Measurements from ENCODE around the gene CCDC85C. TPM values are rescaled to one million over a fixed set of nuclear protein-coding genes. Genes with fewer than 3 reads are reported as not detected.

The CCDC85C gene
- total and polyA plus RNA-seq, 2 of the 8 experiments (the other 6 are each of a cell fraction or from before 2014, with no cell fraction given), result 16.8 to 35.8 TPM

- H3K4me1 ChIP-seq (replicated peaks in 1 of 4; ENCODE audit: control insufficient read depth in 3 of 4, insufficient read depth in 4 of 4, low read length in 3 of 4), result peaks cover 15 to 72% (median 54%) of the 10 kb centered on the region in 4 experiments
- H3K4me3 ChIP-seq (ENCODE audit: extremely low read depth in 1 of 4, insufficient read depth in 2 of 4, low read depth in 3 of 4, low read length in 4 of 4), result no peak overlapping the region
- POLR2A ChIA-PET (ENCODE audit: partially characterized antibody), result interaction anchor here (1.3 kb wide), 1 partner anchor 21 kb away, joined by 3 read pairs; no protein-coding TSS in a partner anchor
- no peak overlapping the region for H3K9ac ChIP-seq (replicated peaks in 1 of 4; ENCODE audit: extremely low read depth in 1 of 4, low read depth in 3 of 4, low read length in 3 of 4)
- no peak overlapping the region; the same call in 1 of the 2 replicates for H3K18ac ChIP-seq (ENCODE audit: extremely low read depth, low read length)
- H2BK20ac ChIP-seq (ENCODE audit: low read length), result no peak overlapping the region; the same call in 1 of the 2 replicates
- H3K23ac ChIP-seq (ENCODE audit: insufficient read length), result no peak overlapping the region
- CTCF ChIA-PET (ENCODE audit: partially characterized antibody), result interaction anchor here (1.0 to 2.7 kb wide), 6 partner anchors 9 to 63 kb away, joined by 3 to 18 read pairs (median 5); no protein-coding TSS in a partner anchor
- no peak overlapping the region for H3K4ac ChIP-seq (replicated peaks; ENCODE audit: insufficient read length, low read depth, low read length)
- H2BK5ac ChIP-seq (ENCODE audit: low read depth, low read length), result peak overlapping the region; percentile 35; the same call in 1 of the 2 replicates
- no peak overlapping the region for H3K56ac ChIP-seq (replicated peaks; ENCODE audit: insufficient read length, low read depth, low read length)
- H3K14ac ChIP-seq (ENCODE audit: insufficient read length), result peak overlapping the region; percentile 42
- H2BK15ac ChIP-seq (ENCODE audit: low read length), result peak overlapping the region; percentile 81; the same call in 1 of the 2 replicates
- H3K79me1 ChIP-seq (ENCODE audit: low read depth, low read length), result peaks cover 33% of the 10 kb centered on the region
- DNase-seq (ENCODE audit: low read depth in 1 of 2, low spot score in 2 of 2), result no peak
- no peak overlapping the region for H4K8ac ChIP-seq (ENCODE audit: extremely low read depth, insufficient read depth, low read length)
- H2BK120ac ChIP-seq (replicated peaks; ENCODE audit: low read depth, low read length), result peak overlapping the region; percentile 68
- peaks cover 0 to 72% of the 10 kb centered on the region in 2 experiments; a peak in 3 of 4 replicates for H3K79me2 ChIP-seq (ENCODE audit: control insufficient read depth in 1 of 2, insufficient read depth in 2 of 2, low read length in 2 of 2)
- no peaks in the 10 kb centered on the region for H3K27me3 ChIP-seq (replicated peaks in 1 of 4; ENCODE audit: control insufficient read depth in 3 of 4, extremely low read depth in 1 of 4, insufficient read depth in 3 of 4, low read length in 3 of 4)
- TF ChIP-seq HDAC6 (IDR thresholded peaks at IDR 0.05; ENCODE audit: low read depth, low read length) (no peak), EZH2 (IDR thresholded peaks at IDR 0.05; ENCODE audit: low read depth, low read length, severe bottlenecking) (no peak)
- H2AK5ac ChIP-seq (ENCODE audit: low read depth, low read length), result 0 out of 2 replicates have a peak overlapping the region, but pooled peaks have one; percentile 53
- no peak overlapping the region for H2AFZ ChIP-seq (ENCODE audit: low read length)
- H4K91ac ChIP-seq (replicated peaks; ENCODE audit: insufficient read length, low read length), result peak overlapping the region; percentile 44
- H3K36me3 ChIP-seq (ENCODE audit: control insufficient read depth in 2 of 4, insufficient read depth in 4 of 4, low read length in 3 of 4), result no peaks in the 10 kb centered on the region
- no peak overlapping the region for H3K4me2 ChIP-seq (ENCODE audit: insufficient read depth in 1 of 2, low read depth in 2 of 2, low read length in 2 of 2)
- 84% methylated on average over 7 of the region's 7 CpGs; no CpG with 5 or more reads in 1 of the 2 experiments for WGBS, 2 experiments (ENCODE audit: extremely low coverage in 1 of 2, insufficient coverage in 1 of 2, insufficient read length in 1 of 2, insufficient replicate concordance in 2 of 2, low coverage in 1 of 2, low lambda C conversion rate in 2 of 2, missing lambda C conversion rate in 1 of 2)
- peaks cover 10 to 42% of the 10 kb centered on the region in 2 experiments for H4K20me1 ChIP-seq (replicated peaks in 1 of 2; ENCODE audit: control insufficient read depth in 1 of 2, insufficient read depth in 2 of 2, low read length in 2 of 2)
- FAIRE-seq, result no peak
- H3K9me3 ChIP-seq (ENCODE audit: insufficient read depth in 2 of 2, low read depth in 1 of 2, low read length in 1 of 2), result no peaks in the 10 kb centered on the region
- no peak overlapping the region for H3K27ac ChIP-seq (ENCODE audit: low read depth, low read length)
- no peak overlapping the region for H4K5ac ChIP-seq (ENCODE audit: insufficient read length, low read depth, low read length)
- 0 out of 2 replicates have a peak, but pooled peaks cover 2% of the 10 kb centered on the region for H3K23me2 ChIP-seq (ENCODE audit: low read depth, low read length)
- peak overlapping the region; percentile 50; the same call in 1 of the 2 replicates for H2BK12ac ChIP-seq (ENCODE audit: low read depth, low read length)
These were observed 38.0 kb downstream of the CCDC85C start for GRCh38 chr14:99566009-99566389.

All from H1 (cell line).